Mesothelial cell of epicardium (in vitro differentiated cells): ENCODE data around the gene TPX2. TPM values are rescaled to one million over a fixed set of nuclear protein-coding genes. Genes with fewer than 3 reads are reported as not detected.

Experiments used
- DNase-seq, 2 experiments: peaks; one replicate each; pipeline ENCODE4 v3.0.0; 2021; ENCODE audit warnings: low spot score in 2 of 2; ENCODE audit not compliant: unreplicated experiment in 2 of 2
- H3K27ac Mint-ChIP-seq: 2 replicates; pipeline ENCODE4 v1.8.0; 2021; ENCODE audit warnings: mixed read lengths
- H3K27me3 Mint-ChIP-seq: 2 replicates; pipeline ENCODE4 v1.8.0; 2021; ENCODE audit warnings: low read depth, mixed read lengths
- H3K36me3 Mint-ChIP-seq: 2 replicates; pipeline ENCODE4 v1.8.0; 2021; ENCODE audit warnings: mixed read lengths
- H3K4me1 Mint-ChIP-seq: 2 replicates; pipeline ENCODE4 v1.8.0; 2021; ENCODE audit warnings: mixed read lengths
- H3K4me3 Mint-ChIP-seq: 2 replicates; pipeline ENCODE4 v1.8.0; 2021; ENCODE audit warnings: mild to moderate bottlenecking, moderate library complexity, mixed read lengths
- H3K9me3 Mint-ChIP-seq: 2 replicates; pipeline ENCODE4 v1.8.0; 2021; ENCODE audit warnings: mixed read lengths
- total RNA-seq: library from RNA; stranded (reverse); gene quantifications from 3 replicates; pipeline ENCODE4 v1.2.1, GENCODE V29; 2021
- TF ChIP-seq, protein P1 (sequence below): fragments of 200-600 bp; sonication (generic); IDR thresholded peaks from one replicate; pipeline ENCODE4 v1.5.0; 2021; ENCODE audit warnings: antibody characterized with exemption; ENCODE audit not compliant: unreplicated experiment

The TPX2 gene
- total RNA-seq, 1 donor from 2014 or later: 39.0 TPM

DNA sequence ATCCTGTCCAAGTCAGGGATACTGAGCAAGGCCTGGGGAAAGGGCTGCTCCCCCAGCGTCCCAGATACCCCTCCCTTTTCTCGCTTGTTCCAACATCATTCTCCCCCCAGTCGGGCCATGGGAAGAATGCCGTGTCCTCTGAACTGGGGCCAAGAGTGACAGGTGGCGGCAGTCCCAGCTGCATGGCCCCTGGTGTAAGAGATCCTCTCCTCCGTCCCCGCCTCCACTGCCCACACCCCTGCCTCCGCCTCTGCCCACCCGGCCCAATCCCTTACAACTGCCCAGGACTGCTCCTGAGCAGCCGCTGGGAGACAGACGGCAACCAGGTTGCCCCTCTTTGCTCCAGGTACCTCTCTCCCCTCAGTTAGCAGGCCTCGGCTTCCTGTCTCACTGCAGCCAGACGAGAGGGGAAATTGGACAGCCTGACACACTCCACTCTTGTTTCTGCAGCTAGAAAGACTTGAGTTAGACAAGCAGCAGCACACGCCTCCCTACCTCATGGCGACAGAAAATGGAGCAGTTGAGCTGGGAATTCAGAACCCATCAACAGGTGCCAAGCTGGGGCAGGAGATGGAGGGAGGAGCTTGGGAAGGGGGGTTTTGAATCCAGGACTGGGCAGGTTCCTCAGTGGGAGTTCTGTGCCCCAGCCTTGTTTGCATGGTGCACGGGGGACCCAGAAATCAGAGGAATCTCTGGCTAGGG, 80.1 kb downstream of the TPX2 start, which contains the start of gene MYLK2:
Gene MYLK2 (plus strand): TSS at position 274 of the 702 bp plus-strand sequence. CDS start 225 bp downstream, at position 499.
- Mint-ChIP-seq H3K36me3 (no peaks in the 10 kb centered on the region), H3K27me3 (no peaks in the 10 kb centered on the region), H3K27ac (no peak within 1 kb of the TSS), H3K4me1 (peaks cover 6% of the 10 kb centered on the region), H3K4me3 (no peak within 1 kb of the TSS), H3K9me3 (no peaks in the 10 kb centered on the region)
- TF ChIP-seq, protein P1, sequence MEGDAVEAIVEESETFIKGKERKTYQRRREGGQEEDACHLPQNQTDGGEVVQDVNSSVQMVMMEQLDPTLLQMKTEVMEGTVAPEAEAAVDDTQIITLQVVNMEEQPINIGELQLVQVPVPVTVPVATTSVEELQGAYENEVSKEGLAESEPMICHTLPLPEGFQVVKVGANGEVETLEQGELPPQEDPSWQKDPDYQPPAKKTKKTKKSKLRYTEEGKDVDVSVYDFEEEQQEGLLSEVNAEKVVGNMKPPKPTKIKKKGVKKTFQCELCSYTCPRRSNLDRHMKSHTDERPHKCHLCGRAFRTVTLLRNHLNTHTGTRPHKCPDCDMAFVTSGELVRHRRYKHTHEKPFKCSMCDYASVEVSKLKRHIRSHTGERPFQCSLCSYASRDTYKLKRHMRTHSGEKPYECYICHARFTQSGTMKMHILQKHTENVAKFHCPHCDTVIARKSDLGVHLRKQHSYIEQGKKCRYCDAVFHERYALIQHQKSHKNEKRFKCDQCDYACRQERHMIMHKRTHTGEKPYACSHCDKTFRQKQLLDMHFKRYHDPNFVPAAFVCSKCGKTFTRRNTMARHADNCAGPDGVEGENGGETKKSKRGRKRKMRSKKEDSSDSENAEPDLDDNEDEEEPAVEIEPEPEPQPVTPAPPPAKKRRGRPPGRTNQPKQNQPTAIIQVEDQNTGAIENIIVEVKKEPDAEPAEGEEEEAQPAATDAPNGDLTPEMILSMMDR: no peak
- DNase-seq: no peak

DNA sequence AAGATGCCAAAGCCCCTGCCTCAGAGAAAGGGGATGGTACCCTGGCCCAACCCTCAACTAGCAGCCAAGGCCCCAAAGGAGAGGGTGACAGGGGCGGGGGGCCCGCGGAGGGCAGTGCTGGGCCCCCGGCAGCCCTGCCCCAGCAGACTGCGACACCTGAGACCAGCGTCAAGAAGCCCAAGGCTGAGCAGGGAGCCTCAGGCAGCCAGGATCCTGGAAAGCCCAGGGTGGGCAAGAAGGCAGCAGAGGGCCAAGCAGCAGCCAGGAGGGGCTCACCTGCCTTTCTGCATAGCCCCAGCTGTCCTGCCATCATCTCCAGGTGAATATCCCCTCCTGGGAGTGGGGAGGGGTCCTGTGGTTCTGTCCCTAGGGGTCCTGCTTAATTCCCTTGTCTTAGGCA, 81.1 kb downstream of the TPX2 start:
- TF ChIP-seq, protein P1: no peak
- Mint-ChIP-seq H3K4me1 (peaks cover 6% of the 10 kb centered on the region), H3K27ac (no peak overlapping the region), H3K27me3 (no peaks in the 10 kb centered on the region), H3K4me3 (no peak overlapping the region), H3K9me3 (no peaks in the 10 kb centered on the region), H3K36me3 (no peaks in the 10 kb centered on the region)
- no peak for DNase-seq

DNA sequence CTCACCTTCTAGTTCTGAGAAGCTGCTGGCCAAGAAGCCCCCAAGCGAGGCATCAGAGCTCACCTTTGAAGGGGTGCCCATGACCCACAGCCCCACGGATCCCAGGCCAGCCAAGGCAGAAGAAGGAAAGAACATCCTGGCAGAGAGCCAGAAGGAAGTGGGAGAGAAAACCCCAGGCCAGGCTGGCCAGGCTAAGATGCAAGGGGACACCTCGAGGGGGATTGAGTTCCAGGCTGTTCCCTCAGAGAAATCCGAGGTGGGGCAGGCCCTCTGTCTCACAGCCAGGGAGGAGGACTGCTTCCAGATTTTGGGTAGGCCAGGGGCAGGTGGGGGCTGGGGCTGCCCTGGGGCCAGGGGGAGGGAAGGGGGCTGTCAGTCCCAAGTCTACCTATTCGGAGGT, 82.3 kb downstream of the TPX2 start:
- no peak overlapping the region for H3K27ac Mint-ChIP-seq
- TF ChIP-seq, protein P1: no peak

DNA sequence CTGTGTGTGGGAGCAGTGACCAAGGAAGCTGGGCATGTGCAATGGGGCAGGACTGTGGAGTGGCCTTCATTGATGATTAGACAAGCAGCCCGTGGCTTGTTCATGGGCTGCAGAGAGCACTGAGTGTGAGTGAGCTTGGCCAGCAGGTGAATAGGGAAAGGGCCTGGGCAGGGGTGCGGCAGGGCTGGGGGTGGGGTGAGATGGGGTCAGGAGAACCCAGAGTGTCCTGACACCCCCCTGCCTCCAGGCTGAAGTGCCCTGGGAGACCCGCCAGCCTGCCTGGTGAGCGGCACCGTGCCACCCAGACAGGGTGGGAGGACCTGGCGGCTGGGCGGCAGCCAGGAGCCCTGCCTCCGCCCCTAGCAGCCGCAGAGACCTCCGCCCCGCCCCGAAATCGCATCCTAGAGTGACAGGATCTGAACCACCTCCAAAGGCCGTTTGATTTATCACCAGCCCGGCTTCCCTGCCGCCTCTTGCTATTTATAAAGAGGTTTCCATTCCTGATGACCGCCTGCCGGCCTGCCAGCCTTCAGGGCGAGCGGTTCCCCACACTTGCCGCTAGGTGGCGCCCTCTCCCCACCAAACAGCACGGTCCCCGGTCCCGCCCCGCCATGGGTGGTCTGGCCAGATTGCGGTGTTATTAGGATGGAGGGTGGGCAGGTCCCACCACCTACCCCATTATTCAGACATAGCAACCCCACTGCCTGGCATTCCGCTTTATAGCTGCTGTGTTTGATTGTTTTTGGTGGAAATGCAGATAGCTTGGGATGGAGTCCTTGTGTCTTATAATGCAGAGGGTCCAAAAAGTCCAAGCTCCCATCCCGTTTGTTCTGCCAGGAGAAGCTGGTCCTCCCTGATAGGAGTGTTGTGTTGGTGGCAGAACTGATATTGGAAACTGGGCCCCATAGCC, 83.6 kb downstream of the TPX2 start:
- DNase-seq: peak; percentile 81 to 95
- H3K9me3 Mint-ChIP-seq: no peaks in the 10 kb centered on the region
- no peaks in the 10 kb centered on the region for H3K27me3 Mint-ChIP-seq
- TF ChIP-seq, protein P1: peak; percentile 100
- no peaks in the 10 kb centered on the region for H3K36me3 Mint-ChIP-seq
- H3K27ac Mint-ChIP-seq: no peak overlapping the region
- H3K4me1 Mint-ChIP-seq: peaks cover 6% of the 10 kb centered on the region
- no peak overlapping the region for H3K4me3 Mint-ChIP-seq

More for the DNA sequence above, 82.3 kb downstream of the TPX2 start:
- Mint-ChIP-seq H3K27me3 (no peaks in the 10 kb centered on the region), H3K4me1 (peaks cover 6% of the 10 kb centered on the region), H3K4me3 (no peak overlapping the region), H3K36me3 (no peaks in the 10 kb centered on the region), H3K9me3 (no peaks in the 10 kb centered on the region)
- DNase-seq: no peak

DNA sequence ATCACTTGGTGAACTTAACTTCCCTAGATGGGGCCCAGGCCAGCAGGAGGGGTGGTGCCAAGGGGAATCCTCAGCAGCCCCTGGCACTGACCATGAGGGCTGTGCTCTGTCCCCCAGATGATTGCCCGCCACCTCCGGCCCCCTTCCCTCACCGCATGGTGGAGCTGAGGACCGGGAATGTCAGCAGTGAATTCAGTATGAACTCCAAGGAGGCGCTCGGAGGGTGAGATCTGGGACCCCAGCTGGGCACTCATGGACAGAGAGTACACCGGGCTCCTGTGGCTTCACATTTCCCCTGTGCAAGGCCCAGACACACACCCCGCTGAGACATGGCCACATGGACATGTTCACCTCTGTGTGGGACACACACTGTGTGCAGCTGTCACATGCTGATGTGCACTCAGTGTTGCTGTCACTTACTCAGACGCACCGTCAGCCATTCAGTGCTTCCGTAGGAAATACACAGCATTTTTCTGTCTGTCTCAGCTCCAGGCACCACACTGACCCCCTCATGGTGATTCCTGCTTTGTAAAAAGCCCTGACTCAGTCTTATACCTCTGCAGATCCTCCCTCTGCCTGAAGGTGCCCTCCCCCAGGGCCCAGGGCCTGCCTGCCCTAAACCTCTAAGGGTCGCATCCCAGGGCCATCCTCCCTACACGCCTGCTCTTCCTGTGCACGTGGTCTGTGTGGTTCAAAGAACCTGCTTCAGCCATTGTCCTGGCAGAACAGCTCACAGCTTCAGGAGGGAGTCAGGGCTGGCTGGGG, 84.5 kb downstream of the TPX2 start:
- Mint-ChIP-seq H3K9me3 (no peaks in the 10 kb centered on the region), H3K27ac (no peak overlapping the region), H3K36me3 (no peaks in the 10 kb centered on the region), H3K27me3 (no peaks in the 10 kb centered on the region), H3K4me1 (peaks cover 6% of the 10 kb centered on the region), H3K4me3 (no peak overlapping the region)
- TF ChIP-seq, protein P1: no peak
- DNase-seq: no peak
